KOPT-K1 (cell line): ENCODE data around the gene PPARD.
"Not testable (repeated sequence)": the region's sequence is repeated elsewhere in the genome, so short reads cannot be mapped to it uniquely, and the experiment has no call there.

ENCODE experiments used
- H3K27ac ChIP-seq: fragments of 200-600 bp; sonication (generic); 2 replicates; pipeline ENCODE4 v1.5.1; 2016; ENCODE audit warnings: antibody characterized with exemption, mild to moderate bottlenecking, low read depth, low read length; ENCODE audit not compliant: poor library complexity, severe bottlenecking
- H3K36me3 ChIP-seq: fragments of 200-600 bp; sonication (generic); 2 replicates; pipeline ENCODE4 v1.5.1; 2017; ENCODE audit warnings: antibody characterized with exemption, mild to moderate bottlenecking, low read length, moderate library complexity; ENCODE audit not compliant: insufficient read depth
- H3K9me3 ChIP-seq: fragments of 200-600 bp; sonication (generic); 2 replicates; pipeline ENCODE4 v1.5.1; 2017; ENCODE audit warnings: antibody characterized with exemption, low read length, mild to moderate bottlenecking; ENCODE audit not compliant: insufficient read depth, poor library complexity, severe bottlenecking

The PPARD gene

DNA sequence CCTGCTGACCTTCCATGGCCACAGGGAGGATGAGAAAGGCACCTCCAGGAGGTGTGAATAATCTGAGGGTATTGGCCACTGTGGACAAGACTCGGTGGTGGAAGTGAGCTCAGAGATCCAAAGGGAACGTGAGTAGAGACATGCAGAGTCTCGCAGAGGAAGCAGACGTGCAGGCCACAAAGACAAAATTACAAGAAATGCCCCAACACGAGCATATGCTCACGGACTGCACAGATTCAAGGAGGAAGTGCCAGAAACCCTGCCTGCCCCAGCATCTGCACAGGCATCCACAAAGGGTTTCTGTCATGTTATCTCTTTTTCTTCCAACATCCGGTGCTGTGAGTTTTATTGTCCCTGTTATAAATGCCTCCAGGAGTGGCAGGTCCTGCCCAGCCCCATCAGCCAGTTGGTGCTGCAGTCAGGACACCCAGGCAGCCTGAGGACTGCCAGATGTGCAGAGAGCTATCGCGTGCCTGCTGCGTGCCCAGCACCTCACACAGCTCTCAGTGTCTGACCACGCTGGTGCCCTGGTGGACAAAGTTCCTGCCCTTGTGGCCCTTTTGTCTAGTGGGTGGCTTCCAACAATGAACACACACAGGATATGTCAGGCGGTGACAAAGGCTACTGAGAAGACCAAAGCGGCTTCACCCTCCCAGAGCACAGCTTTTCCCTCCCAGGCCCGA, 75.8 kb downstream of the PPARD start:
- Histone ChIP-seq H3K9me3 (no peaks in the 10 kb centered on the region), H3K36me3 (peaks cover 9% of the 10 kb centered on the region; the same call in 1 of the 2 replicates), H3K27ac (no peak overlapping the region)

- Histone ChIP-seq H3K9me3 (no peaks in the 10 kb centered on the region), H3K27ac (peak overlapping the region; percentile 14), H3K36me3 (peaks cover 9% of the 10 kb centered on the region; the same call in 1 of the 2 replicates)
Measured at GRCh38 chr6:35419417-35419816, 77.1 kb downstream of the PPARD start.

- Histone ChIP-seq H3K27ac (peak overlapping the region; percentile 14), H3K9me3 (no peaks in the 10 kb centered on the region), H3K36me3 (peaks cover 13% of the 10 kb centered on the region; the same call in 1 of the 2 replicates)
Measured at GRCh38 chr6:35419961-35420360, 77.6 kb downstream of the PPARD start.

- H3K9me3 ChIP-seq = peaks cover 21% of the 10 kb centered on the region
- H3K27ac ChIP-seq = no peak overlapping the region
- H3K36me3 ChIP-seq = peaks cover 13% of the 10 kb centered on the region; the same call in 1 of the 2 replicates
Measured at GRCh38 chr6:35425284-35425683, 82.9 kb downstream of the PPARD start.

GRCh38 chr6:35426074-35426473, 83.7 kb downstream of the PPARD start:
- H3K36me3 ChIP-seq = peaks cover 13% of the 10 kb centered on the region; the same call in 1 of the 2 replicates
- H3K27ac ChIP-seq = no peak overlapping the region
- H3K9me3 ChIP-seq = peaks cover 23% of the 10 kb centered on the region

- H3K27ac ChIP-seq = no peak overlapping the region
- peaks cover 23% of the 10 kb centered on the region for H3K9me3 ChIP-seq
- peaks cover 5% of the 10 kb centered on the region; the same call in 1 of the 2 replicates for H3K36me3 ChIP-seq
Measured at GRCh38 chr6:35427435-35427834, 85.1 kb downstream of the PPARD start.

- peaks cover 23% of the 10 kb centered on the region for H3K9me3 ChIP-seq
- H3K27ac ChIP-seq = no peak overlapping the region
- H3K36me3 ChIP-seq = peaks cover 5% of the 10 kb centered on the region; the same call in 1 of the 2 replicates
Measured at GRCh38 chr6:35427851-35428321, 85.5 kb downstream of the PPARD start.

DNA sequence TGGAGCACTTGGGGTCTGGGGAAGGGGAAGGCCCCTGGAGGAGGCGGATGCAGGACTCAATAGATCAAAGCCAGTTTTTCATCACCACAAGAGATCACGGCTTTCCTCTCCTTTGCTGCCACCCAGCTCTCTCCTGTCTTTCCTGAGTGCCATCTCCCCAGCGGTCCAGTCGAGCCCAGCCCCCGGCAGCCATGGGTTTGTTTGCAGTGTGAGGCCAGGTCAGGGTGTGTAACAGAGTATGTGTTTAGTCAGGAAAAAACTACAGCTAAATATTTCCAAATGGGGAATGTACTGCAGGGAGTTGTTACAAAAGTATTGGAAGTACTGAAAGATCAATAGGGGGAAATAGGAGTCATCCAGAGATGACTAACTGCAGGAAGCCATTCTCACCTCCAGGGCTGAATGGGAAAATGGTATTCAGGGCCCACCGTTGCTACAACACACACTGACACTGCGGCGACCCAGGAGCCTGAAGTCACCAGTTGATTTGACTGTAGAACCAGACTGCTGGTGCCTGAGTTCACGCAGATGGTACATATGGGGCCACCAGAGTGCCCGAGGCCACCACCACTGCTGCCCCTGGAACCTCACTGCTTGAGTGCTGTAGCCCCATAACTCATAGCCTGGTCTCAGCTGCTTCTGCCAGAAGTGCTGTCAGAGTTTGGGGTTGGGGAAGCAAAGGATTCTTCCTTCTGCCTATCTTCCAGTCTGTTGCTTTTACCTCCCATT, 86.2 kb downstream of the PPARD start:
- peaks cover 5% of the 10 kb centered on the region; the same call in 1 of the 2 replicates for H3K36me3 ChIP-seq
- H3K27ac ChIP-seq = no peak overlapping the region
- peaks cover 23% of the 10 kb centered on the region for H3K9me3 ChIP-seq

GRCh38 chr6:35429463-35429862, 87.1 kb downstream of the PPARD start:
- peaks cover 4% of the 10 kb centered on the region; the same call in 1 of the 2 replicates for H3K36me3 ChIP-seq
- H3K9me3 ChIP-seq = peaks cover 23% of the 10 kb centered on the region
- H3K27ac ChIP-seq = no peak overlapping the region

- Histone ChIP-seq H3K36me3 (no peaks in the 10 kb centered on the region), H3K27ac (no peak overlapping the region), H3K9me3 (peaks cover 23% of the 10 kb centered on the region)
Measured at GRCh38 chr6:35432291-35432690, 89.9 kb downstream of the PPARD start.

GRCh38 chr6:35432702-35433101, 90.3 kb downstream of the PPARD start:
- not testable (repeated sequence) for H3K36me3 ChIP-seq, H3K27ac ChIP-seq
- peaks cover 23% of the 10 kb centered on the region for H3K9me3 ChIP-seq

- H3K36me3 ChIP-seq = no peaks in the 10 kb centered on the region
- H3K9me3 ChIP-seq = peaks cover 2% of the 10 kb centered on the region
- no peak overlapping the region for H3K27ac ChIP-seq
Measured at GRCh38 chr6:35435074-35435837, 92.9 kb downstream of the PPARD start.

- Histone ChIP-seq H3K36me3 (no peaks in the 10 kb centered on the region), H3K27ac (no peak overlapping the region), H3K9me3 (no peaks in the 10 kb centered on the region)
Measured at GRCh38 chr6:35436071-35436857, 93.9 kb downstream of the PPARD start.

DNA sequence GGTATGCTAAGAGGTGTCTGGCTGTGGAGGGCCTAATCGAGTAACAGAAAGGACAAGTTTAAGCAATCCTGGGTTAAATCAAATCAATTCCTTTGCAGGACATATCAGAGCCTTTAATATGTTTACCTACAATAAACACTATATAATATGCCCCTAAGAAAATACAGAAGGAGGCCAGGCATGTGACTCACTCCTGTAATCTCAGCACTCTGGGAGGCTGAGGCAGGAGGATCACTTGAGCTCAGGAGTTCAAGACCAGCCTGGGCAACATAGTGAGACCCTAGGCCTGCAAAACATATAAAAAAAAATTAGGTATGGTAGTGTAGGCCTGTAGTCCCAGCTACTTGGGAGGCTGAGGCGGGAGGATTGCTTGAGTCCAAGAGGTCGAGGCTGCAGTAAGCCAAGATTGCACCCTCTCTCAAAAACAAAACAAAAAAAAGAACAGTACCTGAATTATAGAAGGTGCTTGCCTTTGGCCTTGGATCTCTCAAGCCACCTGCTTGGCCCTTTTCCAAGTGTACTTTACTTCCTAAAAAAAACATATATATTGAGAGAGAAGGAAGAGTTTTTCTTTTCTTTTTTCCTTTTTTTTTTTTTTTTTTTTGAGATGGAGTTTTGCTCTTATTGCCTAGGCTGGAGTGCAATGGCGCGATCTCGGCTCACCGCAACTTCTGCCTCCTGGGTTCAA, 96.2 kb downstream of the PPARD start:
- H3K36me3 ChIP-seq, H3K27ac ChIP-seq, H3K9me3 ChIP-seq: not testable (repeated sequence)
